Fibroblast of villous mesenchyme (primary cell): ENCODE measurements around the gene ZNF804B. TPM values are rescaled to one million over a fixed set of nuclear protein-coding genes. Genes with fewer than 3 reads are reported as not detected.

Source experiments
- DNase-seq: peaks from one replicate; pipeline ENCODE4 v3.0.0-alpha.2; 2010; ENCODE audit warnings: low read depth
- H3K4me3 ChIP-seq: 2 replicates; pipeline ENCODE4 v1.5.1; 2011; ENCODE audit warnings: low read depth, mild to moderate bottlenecking, low read length
- CTCF ChIP-seq: IDR thresholded peaks from 2 replicates; pipeline ENCODE4 v1.5.1; 2012; ENCODE audit warnings: low read depth, mild to moderate bottlenecking, low read length; ENCODE audit not compliant: insufficient read depth
- total RNA-seq: library from RNA; depleted of rRNA; stranded (reverse); fragments of >200 nt; gene quantifications from 2 replicates; pipeline ENCODE4 v1.2.3, GENCODE V29; 2012

The ZNF804B gene
- total RNA-seq, 1 donor = not detected

- no peak for DNase-seq
- TF ChIP-seq CTCF = no peak
- no peak overlapping the region for H3K4me3 ChIP-seq
Measured at GRCh38 chr7:88866265-88866863, 106.9 kb downstream of the ZNF804B start.

- no peak overlapping the region for H3K4me3 ChIP-seq
- no peak for TF ChIP-seq CTCF
- no peak for DNase-seq
Measured at GRCh38 chr7:88867158-88867557, 107.7 kb downstream of the ZNF804B start.

- H3K4me3 ChIP-seq = no peak overlapping the region
- DNase-seq = no peak
- no peak for TF ChIP-seq CTCF
Measured at GRCh38 chr7:88868456-88868855, 109.0 kb downstream of the ZNF804B start.

- DNase-seq = no peak
- no peak for TF ChIP-seq CTCF
- no peak overlapping the region for H3K4me3 ChIP-seq
Measured at GRCh38 chr7:88881136-88881535, 121.6 kb downstream of the ZNF804B start.

- no peak for DNase-seq
- TF ChIP-seq CTCF = no peak
- no peak overlapping the region for H3K4me3 ChIP-seq
Measured at GRCh38 chr7:88885131-88885530, 125.6 kb downstream of the ZNF804B start.

GRCh38 chr7:88888684-88889083 lies 129.2 kb downstream of the ZNF804B start:
- TF ChIP-seq CTCF = no peak
- no peak overlapping the region for H3K4me3 ChIP-seq
- no peak for DNase-seq

- no peak for TF ChIP-seq CTCF
- no peak for DNase-seq
- H3K4me3 ChIP-seq = no peak overlapping the region
Measured at GRCh38 chr7:88910516-88910915, 151.0 kb downstream of the ZNF804B start.
